GM12878 (cell line): Measurements from ENCODE around the gene NPPB. TPM values are rescaled to one million over a fixed set of nuclear protein-coding genes. Genes with fewer than 3 reads are reported as not detected.

Source experiments
- ATAC-seq: fragments of 200-7000 bp; cut with Tn5 transposase; 3 replicates; pipeline ENCODE4 v1.9.1; 2020; ENCODE audit warnings: mild to moderate bottlenecking, moderate library complexity
- BruUV-seq: library from RNA; stranded (reverse); fragments of 400-500 nt; replicated peaks from 2 replicates; lab custom pipeline; 2021; lab: Mats Ljungman, UMichigan
- CTCF ChIA-PET: fragments of 300-600 bp; sonication (Branson Sonifier 250); formaldehyde crosslinking; extraction: SDS; loops from one replicate; lab custom pipeline; 2021; ENCODE audit warnings: inconsistent platforms; lab: Yijun Ruan, JAX
- POLR2A ChIA-PET: fragments of 350-600 bp; formaldehyde crosslinking; extraction: SDS; loops from one replicate; lab custom pipeline; 2021; ENCODE audit warnings: inconsistent platforms; lab: Charles Lee
- RAD21 ChIA-PET: fragments of 300-600 bp; sonication (Branson Sonifier 250); formaldehyde crosslinking; loops from one replicate; lab custom pipeline; 2023; ENCODE audit warnings: antibody characterized with exemption; ENCODE audit not compliant: unreplicated experiment; lab: Charles Lee
- SMC1A ChIA-PET: fragments of 300-600 bp; sonication (Branson Sonifier 250); formaldehyde crosslinking; loops from one replicate; lab custom pipeline; 2023; ENCODE audit not compliant: unreplicated experiment, uncharacterized antibody; lab: Charles Lee
- DNase-seq: peaks from one replicate; pipeline ENCODE4 v3.0.0-alpha.2; 2011; ENCODE audit warnings: low read depth, low spot score
- FAIRE-seq: peaks from 3 replicates; lab custom pipeline; 2011; peaks lifted over from hg19 to GRCh38; lab: Jason Lieb, UNC
- H2AFZ ChIP-seq: 2 replicates; pipeline ENCODE4 v1.6.0; 2011; ENCODE audit warnings: low read depth, low read length, control low read depth; ENCODE audit not compliant: control insufficient read depth
- H3K27ac ChIP-seq: 2 replicates; pipeline ENCODE4 v1.5.1; 2011; ENCODE audit warnings: control low read depth; ENCODE audit not compliant: control insufficient read depth, insufficient read depth
- H3K27me3 ChIP-seq, 2 experiments: replicated peaks in 1 of 2; 2 replicates each; pipeline versions ENCODE4 v1.6.0 to v1.6.1; 2011; ENCODE audit warnings: low read length in 1 of 2; ENCODE audit not compliant: control insufficient read depth in 2 of 2, insufficient read depth in 2 of 2
- H3K36me3 ChIP-seq, 2 experiments: 2 replicates each; pipeline ENCODE4 v1.5.1; 2011; ENCODE audit warnings: low read length in 1 of 2; ENCODE audit not compliant: control insufficient read depth in 2 of 2, insufficient read depth in 2 of 2
- H3K4me1 ChIP-seq: 2 replicates; pipeline ENCODE4 v1.6.1; 2011; ENCODE audit warnings: mild to moderate bottlenecking, low read length, moderate library complexity, mixed read lengths; ENCODE audit not compliant: control insufficient read depth, insufficient read depth
- H3K4me2 ChIP-seq: 2 replicates; pipeline ENCODE4 v1.6.0; 2011; ENCODE audit warnings: control low read depth; ENCODE audit not compliant: control insufficient read depth, insufficient read depth
- H3K4me3 ChIP-seq: fragments of 200-600 bp; sonication (generic); 2 replicates; pipeline ENCODE4 v1.5.1; 2016
- H3K79me2 ChIP-seq: 2 replicates; pipeline ENCODE4 v1.6.0; 2011; ENCODE audit warnings: low read length; ENCODE audit not compliant: control insufficient read depth, insufficient read depth
- H3K9ac ChIP-seq: 2 replicates; pipeline ENCODE4 v1.8.0; 2011; ENCODE audit warnings: low read length, control low read depth, mixed read lengths; ENCODE audit not compliant: control insufficient read depth, insufficient read depth
- H3K9me3 ChIP-seq: replicated peaks from 3 replicates; pipeline ENCODE4 v1.5.1; 2011; ENCODE audit warnings: mild to moderate bottlenecking, low read length; ENCODE audit not compliant: control insufficient read depth, insufficient read depth
- H4K20me1 ChIP-seq: 2 replicates; pipeline ENCODE4 v1.6.0; 2011; ENCODE audit not compliant: control insufficient read depth, insufficient read depth
- CREM ChIP-seq: IDR thresholded peaks from 2 replicates; pipeline ENCODE4 v1.6.1; 2014; ENCODE audit warnings: antibody characterized with exemption, low read depth
- DPF2 ChIP-seq: fragments of 450-650 bp; IDR thresholded peaks from 2 replicates; pipeline ENCODE4 v1.6.1; 2017; ENCODE audit warnings: mild to moderate bottlenecking
- E2F8 ChIP-seq: fragments of 450-650 bp; IDR thresholded peaks from 2 replicates; pipeline ENCODE4 v1.6.1; 2018; ENCODE audit warnings: mild to moderate bottlenecking, low read depth, moderate library complexity; ENCODE audit not compliant: partially characterized antibody
- JUNB ChIP-seq: IDR thresholded peaks from 2 replicates; pipeline ENCODE4 v1.6.1; 2016; ENCODE audit warnings: antibody characterized with exemption, mild to moderate bottlenecking
- KAT2A ChIP-seq: conservative IDR thresholded peaks from 2 replicates; pipeline ENCODE4 v1.6.1; 2011; ENCODE audit warnings: low read depth, low read length; ENCODE audit not compliant: control insufficient read depth
- LARP7 ChIP-seq: fragments of 450-650 bp; IDR thresholded peaks from 2 replicates; pipeline ENCODE4 v1.6.1; 2017; ENCODE audit warnings: mild to moderate bottlenecking
- PAX8 ChIP-seq: fragments of 450-650 bp; IDR thresholded peaks from 2 replicates; pipeline ENCODE4 v1.6.1; 2017; ENCODE audit warnings: mild to moderate bottlenecking, moderate library complexity
- SMARCA5 ChIP-seq: fragments of 450-650 bp; IDR thresholded peaks from 2 replicates; pipeline ENCODE4 v1.6.1; 2017; ENCODE audit warnings: mild to moderate bottlenecking
- SPI1 ChIP-seq: IDR thresholded peaks from 2 replicates; pipeline ENCODE4 v1.6.1; 2011; ENCODE audit warnings: low read depth, mild to moderate bottlenecking, low read length, moderate library complexity, borderline replicate concordance; ENCODE audit not compliant: insufficient read depth
- ZNF592 ChIP-seq: fragments of 450-650 bp; IDR thresholded peaks from 2 replicates; pipeline ENCODE4 v1.6.1; 2017; ENCODE audit warnings: mild to moderate bottlenecking, moderate library complexity
- ZZZ3 ChIP-seq: IDR thresholded peaks from 2 replicates; pipeline ENCODE4 v1.6.1; 2011; ENCODE audit warnings: low read depth; ENCODE audit not compliant: control insufficient read depth, insufficient read length
- WGBS: methylation state at CpG from one replicate; pipeline ENCODE4 v1.1.6; 2016; ENCODE audit warnings: low lambda C conversion rate; ENCODE audit not compliant: insufficient replicate concordance, insufficient coverage; ENCODE audit errors: missing lambda C conversion rate; 5-methylcytosine and 5-hydroxymethylcytosine counted together
- in situ Hi-C: fragments of 300-500 bp; cut with MboI; formaldehyde crosslinking; loops from 9 replicates; pipeline ENCODE4 v1.14.3; 2018; ENCODE audit warnings: mixed read lengths
- intact Hi-C: fragments of 100-400 bp; cut with micrococcal nuclease; formaldehyde crosslinking; loops from one replicate; pipeline ENCODE4 v1.14.2; 2022; ENCODE audit not compliant: unreplicated experiment
- polyA plus RNA-seq, 11 experiments: library from polyadenylated mRNA; depleted of rRNA in 4 of 11; unstranded in 6 of 11; stranded (reverse) in 5 of 11; fragments of >200 nt; fragmentation: Nextera tagmentation in 4 of 11; fragmentation: Illumina TruSeq in 1 of 11; extraction: Ambion mirVana in 4 of 11; extraction: Trizol in 1 of 11; gene quantifications; 1 replicate in 1 of 11; 2 replicates in 10 of 11; pipeline versions ENCODE4 v1.2.1 to v1.2.3, GENCODE V29; 2011 to 2016; ENCODE audit warnings: inconsistent platforms in 2 of 11, missing spikeins in 2 of 11, low read depth in 1 of 11
- total RNA-seq, 4 experiments: library from RNA; depleted of rRNA in 3 of 4; stranded (reverse); fragments of >200 nt in 3 of 4; fragmentation: Illumina TruSeq in 1 of 4; extraction: Trizol in 1 of 4; gene quantifications; 2 replicates each; pipeline versions ENCODE4 v1.2.1 to v1.2.3, GENCODE V29; 2013 to 2021

NPPB gene
- total and polyA plus RNA-seq, 10 of the 15 experiments (the other 5 are each of a cell fraction or from before 2014, with no cell fraction given): not detected

GRCh38 chr1:11888206-11888876 lies 29.6 kb upstream of the NPPB start:
- CTCF ChIA-PET: interaction anchor here (1.3 kb wide), 1 partner anchor 79 kb away, joined by 3 read pairs; no protein-coding TSS in a partner anchor
- POLR2A ChIA-PET: no interaction called here
- FAIRE-seq: no peak

More at GRCh38 chr1:11888206-11888876, 29.6 kb upstream of the NPPB start:
- no peaks in the 10 kb centered on the region for H4K20me1 ChIP-seq
- intact Hi-C loops (no loop called here), in situ Hi-C loops (no loop called here)
- no peak overlapping the region for H3K27ac ChIP-seq
- no TSS peak for BruUV-seq
- no peaks in the 10 kb centered on the region for H3K9me3 ChIP-seq
- no peaks in the 10 kb centered on the region for H3K4me1 ChIP-seq
- DNase-seq (no peak), ATAC-seq (no peak)
- no peak overlapping the region for H3K4me2 ChIP-seq
- no peaks in the 10 kb centered on the region; a peak in 1 of 4 replicates for H3K27me3 ChIP-seq
- no peak overlapping the region for H3K4me3 ChIP-seq
- TF ChIP-seq JUNB: no peak
- TF ChIP-seq ZZZ3: no peak
- no peak for TF ChIP-seq CREM
- TF ChIP-seq SMARCA5: no peak
- no peak for TF ChIP-seq E2F8
- no peak for TF ChIP-seq ZNF592
- TF ChIP-seq DPF2: no peak
- no peak for TF ChIP-seq KAT2A
- TF ChIP-seq LARP7: no peak
- no peak for TF ChIP-seq PAX8
- TF ChIP-seq SPI1: no peak
- 50% methylated on average over 15 of the region's 15 CpGs for WGBS
- H3K36me3 ChIP-seq: no peaks in the 10 kb centered on the region
- no peaks in the 10 kb centered on the region for H3K79me2 ChIP-seq
- no peak overlapping the region for H2AFZ ChIP-seq
- ChIA-PET SMC1A (no interaction called here), RAD21 (no interaction called here)
- no peak overlapping the region for H3K9ac ChIP-seq
